HEK293T (cell line): ENCODE results near the gene SPIB.

Experiments used
- BHLHE40 ChIP-seq: fragments of 450-650 bp; IDR thresholded peaks from 2 replicates; pipeline ENCODE4 v1.6.1; 2016; ENCODE audit warnings: mild to moderate bottlenecking, moderate library complexity, borderline replicate concordance
- FOXM1 ChIP-seq: fragments of 450-650 bp; IDR thresholded peaks from 2 replicates; pipeline ENCODE4 v1.6.1; 2017; ENCODE audit warnings: mild to moderate bottlenecking, borderline replicate concordance
- LEF1 ChIP-seq: fragments of 450-650 bp; IDR thresholded peaks from 2 replicates; pipeline ENCODE4 v1.6.1; 2017; ENCODE audit warnings: mild to moderate bottlenecking, borderline replicate concordance
- NFRKB ChIP-seq: fragments of 450-650 bp; IDR thresholded peaks from 2 replicates; pipeline ENCODE4 v1.6.1; 2016; ENCODE audit warnings: mild to moderate bottlenecking, moderate library complexity
- TARDBP ChIP-seq: fragments of 450-650 bp; IDR thresholded peaks from 2 replicates; pipeline ENCODE4 v1.6.1; 2016

- no peak for TF ChIP-seq TARDBP
- TF ChIP-seq LEF1, result no peak
- TF ChIP-seq NFRKB, result no peak
- no peak for TF ChIP-seq BHLHE40
- no peak for TF ChIP-seq FOXM1
These were observed 37.3 kb downstream of the SPIB start for GRCh38 chr19:50455992-50456391.
